CD14-positive monocyte (primary cell): ENCODE measurements around the gene NUP85. TPM values are rescaled to one million over a fixed set of nuclear protein-coding genes. Genes with fewer than 3 reads are reported as not detected.

ENCODE experiments used
- DNase-seq, 3 donors: peaks; one replicate each; pipeline ENCODE4 v3.0.0-alpha.2; 2011 to 2022
- H2AFZ ChIP-seq: 2 replicates; pipeline ENCODE4 v1.6.0; 2012; ENCODE audit warnings: mild to moderate bottlenecking, low read depth, low read length, inconsistent platforms; ENCODE audit not compliant: insufficient read depth, poor library complexity, severe bottlenecking
- H3K27ac ChIP-seq, 2 donors: 1 replicate in 1 of 2; 2 replicates in 1 of 2; pipeline ENCODE4 v1.5.1; 2012 to 2013; ENCODE audit warnings: low read length in 2 of 2, control low read depth in 1 of 2, inconsistent platforms in 1 of 2, low read depth in 1 of 2, mild to moderate bottlenecking in 1 of 2
- H3K27me3 ChIP-seq, 2 donors: one replicate each; pipeline versions ENCODE4 v1.6.0 to v1.6.1; 2011 to 2013; ENCODE audit warnings: low read length in 2 of 2; ENCODE audit not compliant: control insufficient read depth in 2 of 2, insufficient read depth in 2 of 2
- H3K36me3 ChIP-seq, 2 donors: replicated peaks in 1 of 2; 1 replicate in 1 of 2; 2 replicates in 1 of 2; pipeline versions ENCODE4 v1.5.1 to v1.6.1; 2012 to 2013; ENCODE audit warnings: low read length in 2 of 2, control low read depth in 1 of 2, inconsistent platforms in 1 of 2, mild to moderate bottlenecking in 1 of 2; ENCODE audit not compliant: insufficient read depth in 2 of 2, control insufficient read depth in 1 of 2
- H3K4me1 ChIP-seq, 2 donors: 1 replicate in 1 of 2; 2 replicates in 1 of 2; pipeline versions ENCODE4 v1.5.1 to v1.6.1; 2012 to 2013; ENCODE audit warnings: low read length in 2 of 2, control low read depth in 1 of 2, inconsistent platforms in 1 of 2, mild to moderate bottlenecking in 1 of 2, moderate library complexity in 1 of 2; ENCODE audit not compliant: insufficient read depth in 2 of 2, control insufficient read depth in 1 of 2
- H3K4me2 ChIP-seq: replicated peaks from 2 replicates; pipeline ENCODE3; 2012; ENCODE audit warnings: low read length, moderate library complexity, mild to moderate bottlenecking; ENCODE audit not compliant: poor library complexity, severe bottlenecking; ENCODE audit errors: extremely low read depth
- H3K4me3 ChIP-seq, 3 experiments: fragments of 200-600 bp in 1 of 3; sonication (generic) in 1 of 3; replicated peaks in 1 of 3; 1 replicate in 2 of 3; 2 replicates in 1 of 3; pipeline ENCODE4 v1.5.1; 2011 to 2013; ENCODE audit warnings: low read length in 3 of 3, mild to moderate bottlenecking in 3 of 3, control low read depth in 2 of 3, low read depth in 2 of 3, inconsistent platforms in 1 of 3, moderate library complexity in 1 of 3
- H3K79me2 ChIP-seq: 2 replicates; pipeline ENCODE4 v1.6.0; 2012; ENCODE audit warnings: mild to moderate bottlenecking, control low read depth, inconsistent platforms, low read length, moderate library complexity; ENCODE audit not compliant: insufficient read depth
- H3K9ac ChIP-seq: 2 replicates; pipeline ENCODE4 v1.6.0; 2017; ENCODE audit warnings: low read length, mild to moderate bottlenecking; ENCODE audit not compliant: insufficient read depth, poor library complexity, severe bottlenecking
- H3K9me3 ChIP-seq, 2 donors: replicated peaks in 1 of 2; 1 replicate in 1 of 2; 2 replicates in 1 of 2; pipeline versions ENCODE4 v1.5.1 to v1.6.1; 2012 to 2013; ENCODE audit warnings: low read length in 2 of 2, control low read depth in 1 of 2; ENCODE audit not compliant: control insufficient read depth in 1 of 2, insufficient read depth in 1 of 2
- H4K20me1 ChIP-seq: 2 replicates; pipeline ENCODE4 v1.6.0; 2012; ENCODE audit warnings: mild to moderate bottlenecking, low read length, control low read depth, moderate library complexity; ENCODE audit not compliant: insufficient read depth
- H3K27ac Mint-ChIP-seq, 7 donors: one replicate each; pipeline ENCODE4 v1.8.0; 2020; ENCODE audit warnings: mild to moderate bottlenecking in 7 of 7, mixed read lengths in 7 of 7, moderate library complexity in 6 of 7, inconsistent platforms in 2 of 7
- H3K27me3 Mint-ChIP-seq, 3 donors: one replicate each; pipeline ENCODE4 v1.8.0; 2021 to 2022; ENCODE audit warnings: low read depth in 3 of 3, mild to moderate bottlenecking in 3 of 3, mixed read lengths in 3 of 3, moderate library complexity in 3 of 3, inconsistent platforms in 1 of 3
- H3K36me3 Mint-ChIP-seq, 2 donors: one replicate each; pipeline ENCODE4 v1.8.0; 2020; ENCODE audit warnings: mixed read lengths in 2 of 2, inconsistent platforms in 1 of 2, mild to moderate bottlenecking in 1 of 2
- H3K4me1 Mint-ChIP-seq: one replicate; pipeline ENCODE4 v1.8.0; 2020; ENCODE audit warnings: mild to moderate bottlenecking, mixed read lengths
- H3K4me3 Mint-ChIP-seq, 2 donors: one replicate each; pipeline ENCODE4 v1.8.0; 2020; ENCODE audit warnings: mild to moderate bottlenecking in 2 of 2, mixed read lengths in 2 of 2, moderate library complexity in 1 of 2
- H3K9me3 Mint-ChIP-seq, 7 donors: one replicate each; pipeline ENCODE4 v1.8.0; 2020 to 2022; ENCODE audit warnings: mixed read lengths in 7 of 7, mild to moderate bottlenecking in 6 of 7, moderate library complexity in 6 of 7, inconsistent platforms in 2 of 7
- WGBS: methylation state at CpG from one replicate; pipeline ENCODE4 v1.1.5; 2013; ENCODE audit warnings: missing lambda C conversion rate; ENCODE audit not compliant: insufficient coverage; 5-methylcytosine and 5-hydroxymethylcytosine counted together
- intact Hi-C, 2 donors: fragments of 100-400 bp; cut with micrococcal nuclease; formaldehyde crosslinking; loops; one replicate each; pipeline versions ENCODE4 v1.15.0 to v1.15.1; 2023
- polyA plus RNA-seq, 3 donors: library from polyadenylated mRNA; depleted of rRNA in 1 of 3; unstranded in 2 of 3; stranded (reverse) in 1 of 3; fragments of 300-500 nt in 2 of 3; fragments of >200 nt in 1 of 3; fragmentation: Illumina TruSeq in 2 of 3; gene quantifications; 1 replicate in 2 of 3; 2 replicates in 1 of 3; pipeline ENCODE4 v1.2.3, GENCODE V29; 2012 to 2021
- TF ChIP-seq, protein P1 (sequence below): fragments of 200-600 bp; IDR thresholded peaks from one replicate; pipeline ENCODE4 v1.8.0; 2022; ENCODE audit warnings: antibody characterized with exemption, mild to moderate bottlenecking

The NUP85 gene
- polyA plus RNA-seq, 3 donors, result 36.3 to 94.2 (median 38.7) TPM

DNA sequence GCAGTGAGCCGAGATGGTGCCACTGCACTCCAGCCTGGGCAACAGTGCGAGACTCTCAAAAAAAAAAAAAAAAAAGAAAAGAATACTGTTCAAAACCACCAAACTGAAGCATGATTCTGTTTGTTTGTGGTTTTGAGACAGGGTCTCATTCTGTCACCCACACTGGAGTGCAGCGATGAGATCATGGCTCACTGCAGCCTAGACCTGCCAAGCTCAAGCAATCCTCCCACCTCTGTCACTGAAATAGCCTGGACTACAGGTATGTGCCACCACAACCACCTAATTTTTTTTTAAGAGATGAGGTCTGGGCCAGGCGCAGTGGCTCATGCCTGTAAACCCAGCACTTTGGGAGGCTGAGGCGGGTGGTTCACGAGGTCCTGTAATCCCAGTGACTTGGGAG, 27.0 kb upstream of the NUP85 start:
- H3K27ac Mint-ChIP-seq, result no peak overlapping the region
- Histone ChIP-seq H3K36me3 (peaks cover 51 to 67% of the 10 kb centered on the region in 2 donors), H3K4me1 (peaks cover 13 to 15% of the 10 kb centered on the region in 2 donors), H3K4me2 (no peak overlapping the region), H3K4me3 (no peak overlapping the region), H3K79me2 (peaks cover 89% of the 10 kb centered on the region), H2AFZ (no peak overlapping the region), H3K27me3 (no peaks in the 10 kb centered on the region), H3K9me3 (no peaks in the 10 kb centered on the region), H3K9ac (no peak overlapping the region), H4K20me1 (peaks cover 83% of the 10 kb centered on the region), H3K27ac (no peak overlapping the region)
- H3K4me1 Mint-ChIP-seq, result peaks cover 14% of the 10 kb centered on the region
- no peak overlapping the region for H3K4me3 Mint-ChIP-seq
- TF ChIP-seq, protein P1, sequence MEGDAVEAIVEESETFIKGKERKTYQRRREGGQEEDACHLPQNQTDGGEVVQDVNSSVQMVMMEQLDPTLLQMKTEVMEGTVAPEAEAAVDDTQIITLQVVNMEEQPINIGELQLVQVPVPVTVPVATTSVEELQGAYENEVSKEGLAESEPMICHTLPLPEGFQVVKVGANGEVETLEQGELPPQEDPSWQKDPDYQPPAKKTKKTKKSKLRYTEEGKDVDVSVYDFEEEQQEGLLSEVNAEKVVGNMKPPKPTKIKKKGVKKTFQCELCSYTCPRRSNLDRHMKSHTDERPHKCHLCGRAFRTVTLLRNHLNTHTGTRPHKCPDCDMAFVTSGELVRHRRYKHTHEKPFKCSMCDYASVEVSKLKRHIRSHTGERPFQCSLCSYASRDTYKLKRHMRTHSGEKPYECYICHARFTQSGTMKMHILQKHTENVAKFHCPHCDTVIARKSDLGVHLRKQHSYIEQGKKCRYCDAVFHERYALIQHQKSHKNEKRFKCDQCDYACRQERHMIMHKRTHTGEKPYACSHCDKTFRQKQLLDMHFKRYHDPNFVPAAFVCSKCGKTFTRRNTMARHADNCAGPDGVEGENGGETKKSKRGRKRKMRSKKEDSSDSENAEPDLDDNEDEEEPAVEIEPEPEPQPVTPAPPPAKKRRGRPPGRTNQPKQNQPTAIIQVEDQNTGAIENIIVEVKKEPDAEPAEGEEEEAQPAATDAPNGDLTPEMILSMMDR, result no peak
- intact Hi-C loops, result loop anchor here in 1 of 2 donors (10.0 kb wide), 1 partner anchor 214 kb away; no protein-coding TSS in a partner anchor
- H3K27me3 Mint-ChIP-seq, result no peaks in the 10 kb centered on the region
- 97% methylated on average over 3 of the region's 6 CpGs for WGBS
- peaks cover 38 to 64% of the 10 kb centered on the region in 2 donors for H3K36me3 Mint-ChIP-seq
- no peak for DNase-seq
- no peaks in the 10 kb centered on the region for H3K9me3 Mint-ChIP-seq

DNA sequence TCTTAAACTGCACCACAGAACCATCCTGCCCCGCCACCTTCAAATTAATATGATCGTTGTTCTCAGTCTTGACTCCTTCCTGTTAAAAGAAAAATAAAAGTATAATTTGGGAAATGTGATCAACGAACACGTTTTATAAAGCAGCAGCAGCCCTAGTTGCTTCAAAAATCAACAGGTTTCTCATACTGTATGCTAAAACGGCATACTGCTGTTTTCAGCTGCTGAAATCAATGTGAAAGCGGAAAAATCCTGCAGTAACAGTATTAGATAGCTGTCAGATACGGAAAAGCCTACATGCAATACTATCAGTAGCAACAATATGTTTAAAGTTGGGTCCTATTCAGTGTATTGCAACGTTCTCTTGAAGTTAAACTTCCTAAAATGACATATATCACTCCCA, 24.4 kb upstream of the NUP85 start:
- Mint-ChIP-seq H3K4me1 (peaks cover 22% of the 10 kb centered on the region), H3K27me3 (peaks cover 0 to 2% (median 0%) of the 10 kb centered on the region in 3 donors), H3K4me3 (peak overlapping the region; percentile 89 to 96), H3K9me3 (no peaks in the 10 kb centered on the region), H3K36me3 (peaks cover 14 to 37% of the 10 kb centered on the region in 2 donors), H3K27ac (peak overlapping the region in 6 of 7 donors; percentile 6 to 96 (median 82))
- Histone ChIP-seq H2AFZ (no peak overlapping the region), H3K79me2 (peaks cover 63% of the 10 kb centered on the region), H3K9me3 (no peaks in the 10 kb centered on the region), H4K20me1 (peaks cover 60% of the 10 kb centered on the region), H3K4me1 (peaks cover 17 to 21% of the 10 kb centered on the region in 2 donors), H3K27ac (peak overlapping the region in 1 of 2 donors; percentile 96), H3K27me3 (no peaks in the 10 kb centered on the region), H3K36me3 (peaks cover 26 to 41% of the 10 kb centered on the region in 2 donors), H3K9ac (peak overlapping the region; percentile 97), H3K4me3 (peak overlapping the region; percentile 85 to 96 (median 93)), H3K4me2 (peak overlapping the region; percentile 80)
- WGBS, result no CpG with 5 or more reads among the region's 8 CpGs
- intact Hi-C loops, result loop anchor here (5.0 kb wide), 1 partner anchor 134 kb away; the partner anchor contains the start of genes ATP5PD (in 2 of the 2) and KCTD2 (in 2 of the 2)
- TF ChIP-seq, protein P1, result no peak
- DNase-seq, result no peak
